Measurements from ENCODE around the gene BACE1.

- TF ChIP-seq RAD21 (IDR thresholded peaks at IDR 0.05) (no peak), CTCF (IDR thresholded peaks at IDR 0.05; ENCODE audit: low read depth, low read length, missing input control) (no peak), RXRA (IDR thresholded peaks at IDR 0.05) (no peak), JUND (IDR thresholded peaks at IDR 0.05) (no peak), YY1 (IDR thresholded peaks at IDR 0.05) (no peak), TAF1 (conservative IDR thresholded peaks at IDR 0.05) (no peak), ATF3 (IDR thresholded peaks at IDR 0.05) (no peak), ZBTB33 (IDR thresholded peaks at IDR 0.05) (no peak), REST (IDR thresholded peaks at IDR 0.05) (no peak), EGR1 (IDR thresholded peaks at IDR 0.05; ENCODE audit: low read depth in 2 of 2) (no peak), SP1 (IDR thresholded peaks at IDR 0.05) (no peak), MAX (IDR thresholded peaks at IDR 0.05) (no peak), HNF4A (conservative IDR thresholded peaks at IDR 0.05) (no peak)
Observed at GRCh38 chr11:117239295-117239694, 76.8 kb downstream of the BACE1 start.
